NT2/D1 (cell line): ENCODE measurements around the gene DLX1.

Experiments used
- YY1 ChIP-seq: IDR thresholded peaks from 2 replicates; pipeline ENCODE4 v1.6.1; 2011; ENCODE audit not compliant: insufficient read length, insufficient read depth
- ZNF274 ChIP-seq: IDR thresholded peaks from 2 replicates; pipeline ENCODE4 v1.6.1; 2011; ENCODE audit warnings: mild to moderate bottlenecking, low read depth, low read length

DNA sequence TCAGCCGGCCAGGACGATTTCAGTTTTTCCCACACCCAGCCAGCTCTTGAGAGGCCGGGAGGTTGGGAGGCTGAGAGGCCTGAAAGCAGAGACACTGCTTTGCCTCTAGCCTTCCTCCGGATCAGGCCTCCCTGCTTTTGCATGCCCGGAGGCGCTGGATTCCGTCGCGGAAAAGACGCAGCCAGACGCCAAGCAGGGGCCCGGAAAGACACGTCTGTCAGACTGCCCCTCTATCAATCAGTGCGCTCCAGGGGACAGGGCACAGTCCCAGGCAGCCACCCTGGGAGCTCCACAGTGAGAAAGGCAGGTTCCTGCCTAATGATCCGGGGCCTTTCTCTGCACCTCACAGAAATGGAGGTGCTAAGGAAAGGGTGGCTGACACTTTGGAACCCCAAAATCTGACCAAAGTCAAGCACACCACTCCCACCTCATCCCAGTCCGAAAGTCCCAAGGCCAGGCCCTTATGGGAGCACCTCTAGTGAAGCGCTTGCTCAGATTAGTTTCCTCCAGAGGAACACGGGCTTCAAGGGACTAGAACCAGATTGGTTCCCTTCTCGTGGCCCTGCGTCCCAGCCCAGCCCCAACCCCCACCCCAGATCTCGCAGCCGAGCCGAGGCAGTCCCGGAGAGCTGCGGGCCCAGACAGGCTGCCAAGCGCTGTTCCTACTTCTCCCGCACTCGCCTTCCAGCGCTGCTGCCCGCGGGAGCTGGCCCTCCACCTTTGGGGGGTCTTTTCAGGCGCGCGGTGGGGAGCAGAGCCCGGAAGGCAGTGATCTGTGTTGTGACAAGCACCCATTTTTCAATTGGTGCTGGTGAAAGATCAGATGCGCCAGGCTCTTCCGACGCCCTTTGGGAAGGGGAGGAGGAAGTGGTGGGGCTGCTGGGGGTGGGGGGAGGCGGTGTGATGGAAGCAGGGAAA, 5.0 kb downstream of the DLX1 start:
- no peak for TF ChIP-seq YY1
- TF ChIP-seq ZNF274, result no peak
